Measurements from ENCODE around the gene PIP5K1B. TPM values are rescaled to one million over a fixed set of nuclear protein-coding genes. Genes with fewer than 3 reads are reported as not detected.

PIP5K1B gene
- total RNA-seq, 1 experiment from 2014 or later, result 2.5 TPM

DNA sequence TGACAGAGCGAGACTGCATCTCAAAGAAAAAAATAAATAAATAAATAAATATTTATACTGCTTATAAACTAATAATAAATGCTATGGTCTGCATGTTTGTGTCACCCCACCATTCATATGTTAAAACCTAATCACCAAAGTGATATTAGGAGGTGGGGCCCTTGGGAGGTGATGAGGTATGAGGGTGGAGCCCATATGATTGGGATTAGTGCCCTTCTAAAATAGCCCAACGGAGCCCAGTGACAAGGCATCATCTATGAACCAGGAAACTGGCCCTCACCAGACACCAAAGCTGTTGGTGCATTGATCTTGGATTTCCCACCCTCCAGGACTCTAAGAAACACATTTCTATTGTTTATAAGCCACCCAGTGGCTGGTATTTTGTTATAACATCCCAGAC is 335.6 kb downstream of the PIP5K1B start:
- Histone ChIP-seq H2BK5ac (ENCODE audit: insufficient read length, low read length) (no peak overlapping the region), H2AK5ac (ENCODE audit: insufficient read length, low read length) (no peak overlapping the region), H3K27me3 (ENCODE audit: insufficient read depth, low read length) (no peaks in the 10 kb centered on the region), H3K14ac (ENCODE audit: insufficient read depth, low read length) (no peak overlapping the region), H4K91ac (ENCODE audit: insufficient read length, low read depth, low read length) (no peak overlapping the region), H3K4me1 (ENCODE audit: insufficient read depth, low read length) (peaks cover 6% of the 10 kb centered on the region), H3K27ac (ENCODE audit: insufficient read length, low read depth, low read length) (no peak overlapping the region), H2BK20ac (ENCODE audit: low read depth, low read length, poor library complexity, severe bottlenecking) (no peak overlapping the region), H3K79me2 (ENCODE audit: insufficient read depth, low read length) (peaks cover 22% of the 10 kb centered on the region), H3K56ac (ENCODE audit: insufficient read length, low read depth, low read length) (no peak overlapping the region), H3K23ac (ENCODE audit: insufficient read length, low read depth, low read length) (no peak overlapping the region), H3K79me1 (ENCODE audit: insufficient read depth, low read depth, low read length, poor library complexity, severe bottlenecking) (no peaks in the 10 kb centered on the region), H3K18ac (ENCODE audit: insufficient read length, low read depth, low read length) (no peak overlapping the region), H3K4me2 (ENCODE audit: insufficient read depth, insufficient read length, low read length) (no peak overlapping the region), H3K9me3 (ENCODE audit: control insufficient read depth, low read depth, low read length) (no peaks in the 10 kb centered on the region), H3K4ac (ENCODE audit: low read depth, low read length) (no peak overlapping the region), H3T11ph (ENCODE audit: low read length) (no peak overlapping the region), H3K9ac (ENCODE audit: extremely low read depth, insufficient read length, low read length) (no peak overlapping the region), H4K8ac (replicated peaks; ENCODE audit: insufficient read length, low read depth, low read length) (no peak overlapping the region), H2BK15ac (ENCODE audit: low read depth, low read length) (no peak overlapping the region), H4K20me1 (ENCODE audit: control insufficient read depth, insufficient read depth, insufficient read length) (no peaks in the 10 kb centered on the region), H3K23me2 (ENCODE audit: insufficient read length, low read depth, low read length, poor library complexity, severe bottlenecking) (peaks cover 5% of the 10 kb centered on the region), H4K5ac (ENCODE audit: insufficient read length, low read depth, low read length) (no peak overlapping the region), H2BK12ac (ENCODE audit: insufficient read length, low read depth, low read length) (no peak overlapping the region), H2AFZ (ENCODE audit: low read length) (no peak overlapping the region), H2BK120ac (ENCODE audit: low read depth, low read length, poor library complexity, severe bottlenecking) (no peak overlapping the region)
- DNase-seq, result no peak
- H3K36me3 Mint-ChIP-seq (ENCODE audit: insufficient read depth in 1 of 3, low read depth in 3 of 3), result peaks cover 6 to 11% (median 9%) of the 10 kb centered on the region in 3 experiments; a peak in 4 of 7 replicates
- no peaks in the 10 kb centered on the region; a peak in 1 of 5 replicates for H3K9me3 Mint-ChIP-seq
- H3K27me3 Mint-ChIP-seq (ENCODE audit: low read depth), result no peaks in the 10 kb centered on the region
- peaks cover 43 to 52% of the 10 kb centered on the region in 2 experiments for H3K4me1 Mint-ChIP-seq
- WGBS (ENCODE audit: extremely low coverage, insufficient read length, low lambda C conversion rate), result no CpG with 5 or more reads among the region's 2 CpGs
- TF ChIP-seq, protein P1, sequence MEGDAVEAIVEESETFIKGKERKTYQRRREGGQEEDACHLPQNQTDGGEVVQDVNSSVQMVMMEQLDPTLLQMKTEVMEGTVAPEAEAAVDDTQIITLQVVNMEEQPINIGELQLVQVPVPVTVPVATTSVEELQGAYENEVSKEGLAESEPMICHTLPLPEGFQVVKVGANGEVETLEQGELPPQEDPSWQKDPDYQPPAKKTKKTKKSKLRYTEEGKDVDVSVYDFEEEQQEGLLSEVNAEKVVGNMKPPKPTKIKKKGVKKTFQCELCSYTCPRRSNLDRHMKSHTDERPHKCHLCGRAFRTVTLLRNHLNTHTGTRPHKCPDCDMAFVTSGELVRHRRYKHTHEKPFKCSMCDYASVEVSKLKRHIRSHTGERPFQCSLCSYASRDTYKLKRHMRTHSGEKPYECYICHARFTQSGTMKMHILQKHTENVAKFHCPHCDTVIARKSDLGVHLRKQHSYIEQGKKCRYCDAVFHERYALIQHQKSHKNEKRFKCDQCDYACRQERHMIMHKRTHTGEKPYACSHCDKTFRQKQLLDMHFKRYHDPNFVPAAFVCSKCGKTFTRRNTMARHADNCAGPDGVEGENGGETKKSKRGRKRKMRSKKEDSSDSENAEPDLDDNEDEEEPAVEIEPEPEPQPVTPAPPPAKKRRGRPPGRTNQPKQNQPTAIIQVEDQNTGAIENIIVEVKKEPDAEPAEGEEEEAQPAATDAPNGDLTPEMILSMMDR (conservative IDR thresholded peaks at IDR 0.05), result no peak
- no peak overlapping the region for H3K27ac Mint-ChIP-seq
- H3K4me3 Mint-ChIP-seq, result no peak overlapping the region
